H1 (cell line): ENCODE data around the gene PES1. TPM values are rescaled to one million over a fixed set of nuclear protein-coding genes. Genes with fewer than 3 reads are reported as not detected.
A peak's percentile ranks its signal among the peaks of the same experiment; 100 is the strongest.

Experiments
- CTCF ChIA-PET: fragments of 300-600 bp; sonication (Branson Sonifier 250); formaldehyde crosslinking; loops from one replicate; lab custom pipeline; 2021; ENCODE audit not compliant: partially characterized antibody; lab: Charles Lee
- POLR2A ChIA-PET: fragments of 300-600 bp; sonication (Branson Sonifier 250); formaldehyde crosslinking; loops from one replicate; lab custom pipeline; 2021; ENCODE audit warnings: inconsistent platforms; ENCODE audit not compliant: partially characterized antibody; lab: Charles Lee
- DNase-seq, 2 experiments: peaks; one replicate each; pipeline versions ENCODE4 v3.0.0 to v3.0.0-alpha.2; 2010 to 2022; ENCODE audit warnings: low spot score in 2 of 2, low read depth in 1 of 2, mixed read lengths in 1 of 2
- FAIRE-seq: peaks from 2 replicates; lab custom pipeline; 2011; peaks lifted over from hg19 to GRCh38; lab: Jason Lieb, UNC
- H2AFZ ChIP-seq: 2 replicates; pipeline ENCODE4 v1.8.1; 2012; ENCODE audit warnings: low read length, inconsistent platforms
- H2AK5ac ChIP-seq: 2 replicates; pipeline ENCODE4 v1.6.1; 2013; ENCODE audit warnings: low read depth, low read length
- H2BK120ac ChIP-seq: replicated peaks from 2 replicates; pipeline ENCODE3; 2013; ENCODE audit warnings: low read depth, low read length, inconsistent platforms
- H2BK12ac ChIP-seq: 2 replicates; pipeline ENCODE4 v1.6.1; 2013; ENCODE audit warnings: low read depth, low read length
- H2BK15ac ChIP-seq: 2 replicates; pipeline ENCODE4 v1.6.1; 2013; ENCODE audit warnings: low read length
- H2BK20ac ChIP-seq: 2 replicates; pipeline ENCODE4 v1.6.1; 2013; ENCODE audit warnings: low read length
- H2BK5ac ChIP-seq: 2 replicates; pipeline ENCODE4 v1.6.1; 2013; ENCODE audit warnings: low read depth, low read length
- H3K14ac ChIP-seq: 2 replicates; pipeline ENCODE4 v1.6.1; 2013; ENCODE audit warnings: inconsistent platforms; ENCODE audit not compliant: insufficient read length
- H3K18ac ChIP-seq: 2 replicates; pipeline ENCODE4 v1.6.1; 2013; ENCODE audit warnings: low read length; ENCODE audit errors: extremely low read depth
- H3K23ac ChIP-seq: 2 replicates; pipeline ENCODE4 v1.6.1; 2013; ENCODE audit warnings: inconsistent platforms; ENCODE audit not compliant: insufficient read length
- H3K23me2 ChIP-seq: 2 replicates; pipeline ENCODE4 v1.6.1; 2013; ENCODE audit warnings: low read depth, low read length
- H3K27ac ChIP-seq: 2 replicates; pipeline ENCODE4 v1.6.1; 2011; ENCODE audit warnings: low read depth, low read length, inconsistent platforms
- H3K27me3 ChIP-seq, 4 experiments: replicated peaks in 1 of 4; 1 replicate in 1 of 4; 2 replicates in 3 of 4; pipeline versions ENCODE4 v1.6.1 to v1.8.1; 2011 to 2013; ENCODE audit warnings: low read length in 3 of 4, mild to moderate bottlenecking in 3 of 4, inconsistent platforms in 2 of 4, mixed read lengths in 2 of 4, moderate library complexity in 1 of 4; ENCODE audit not compliant: control insufficient read depth in 3 of 4, insufficient read depth in 3 of 4; ENCODE audit errors: extremely low read depth in 1 of 4
- H3K36me3 ChIP-seq, 4 experiments: 2 replicates each; pipeline versions ENCODE4 v1.6.1 to v1.8.1; 2011 to 2013; ENCODE audit warnings: mild to moderate bottlenecking in 4 of 4, low read length in 3 of 4, moderate library complexity in 2 of 4, control low read depth in 1 of 4, inconsistent platforms in 1 of 4; ENCODE audit not compliant: insufficient read depth in 4 of 4, control insufficient read depth in 2 of 4
- H3K4ac ChIP-seq: replicated peaks from 2 replicates; pipeline ENCODE3; 2013; ENCODE audit warnings: low read length, low read depth, mixed read lengths, inconsistent platforms; ENCODE audit not compliant: insufficient read length
- H3K4me1 ChIP-seq, 4 experiments: replicated peaks in 1 of 4; 1 replicate in 1 of 4; 2 replicates in 3 of 4; pipeline versions ENCODE4 v1.6.1 to v1.8.1; 2011 to 2013; ENCODE audit warnings: low read length in 3 of 4, inconsistent platforms in 2 of 4, mixed read lengths in 1 of 4; ENCODE audit not compliant: insufficient read depth in 4 of 4, control insufficient read depth in 3 of 4
- H3K4me2 ChIP-seq, 2 experiments: 2 replicates each; pipeline versions ENCODE4 v1.6.1 to v1.8.1; 2011 to 2013; ENCODE audit warnings: low read depth in 2 of 2, low read length in 2 of 2, control low read depth in 1 of 2, inconsistent platforms in 1 of 2, mild to moderate bottlenecking in 1 of 2; ENCODE audit not compliant: insufficient read depth in 1 of 2
- H3K4me3 ChIP-seq, 4 experiments: fragments of 200-600, 300-600 bp in 1 of 4; sonication (generic), shearing (Covaris generic), sonication (Bioruptor Twin) in 1 of 4; 2 replicates each; pipeline versions ENCODE4 v1.5.1 to v1.8.1; 2011 to 2016; ENCODE audit warnings: low read length in 4 of 4, low read depth in 3 of 4, control low read depth in 2 of 4, inconsistent platforms in 2 of 4, mild to moderate bottlenecking in 2 of 4, mixed read lengths in 1 of 4, moderate library complexity in 1 of 4; ENCODE audit not compliant: insufficient read depth in 2 of 4; ENCODE audit errors: extremely low read depth in 1 of 4
- H3K56ac ChIP-seq: replicated peaks from 2 replicates; pipeline ENCODE3; 2013; ENCODE audit warnings: low read depth, mild to moderate bottlenecking, mixed read lengths, low read length, inconsistent platforms; ENCODE audit not compliant: insufficient read length
- H3K79me1 ChIP-seq: 2 replicates; pipeline ENCODE4 v1.6.1; 2013; ENCODE audit warnings: low read depth, low read length, control low read depth
- H3K79me2 ChIP-seq, 2 experiments: 2 replicates each; pipeline versions ENCODE4 v1.6.1 to v1.8.1; 2012 to 2013; ENCODE audit warnings: low read length in 2 of 2, mild to moderate bottlenecking in 2 of 2, inconsistent platforms in 1 of 2; ENCODE audit not compliant: insufficient read depth in 2 of 2, control insufficient read depth in 1 of 2
- H3K9ac ChIP-seq, 4 experiments: replicated peaks in 1 of 4; 1 replicate in 1 of 4; 2 replicates in 3 of 4; pipeline versions ENCODE4 v1.6.1 to v1.8.1; 2011 to 2013; ENCODE audit warnings: low read depth in 3 of 4, low read length in 3 of 4, control low read depth in 2 of 4, mild to moderate bottlenecking in 2 of 4, moderate library complexity in 2 of 4, inconsistent platforms in 1 of 4; ENCODE audit errors: extremely low read depth in 1 of 4
- H3K9me3 ChIP-seq, 2 experiments: 2 replicates each; pipeline versions ENCODE4 v1.6.1 to v1.8.1; 2012 to 2013; ENCODE audit warnings: mild to moderate bottlenecking in 2 of 2, moderate library complexity in 2 of 2, control low read depth in 1 of 2, inconsistent platforms in 1 of 2, low read depth in 1 of 2, low read length in 1 of 2, mixed read lengths in 1 of 2; ENCODE audit not compliant: insufficient read depth in 2 of 2
- H4K20me1 ChIP-seq, 2 experiments: replicated peaks in 1 of 2; 2 replicates each; pipeline versions ENCODE3 to v1.8.1; 2011 to 2013; ENCODE audit warnings: inconsistent platforms in 2 of 2, low read length in 2 of 2, mild to moderate bottlenecking in 1 of 2; ENCODE audit not compliant: insufficient read depth in 2 of 2, control insufficient read depth in 1 of 2
- H4K5ac ChIP-seq: 2 replicates; pipeline ENCODE4 v1.6.1; 2013; ENCODE audit warnings: low read length, low read depth, mixed read lengths, inconsistent platforms; ENCODE audit not compliant: insufficient read length
- H4K8ac ChIP-seq: 2 replicates; pipeline ENCODE4 v1.8.0; 2013; ENCODE audit warnings: mild to moderate bottlenecking, moderate library complexity, low read length, inconsistent platforms; ENCODE audit not compliant: insufficient read depth; ENCODE audit errors: extremely low read depth
- H4K91ac ChIP-seq: replicated peaks from 2 replicates; pipeline ENCODE3; 2013; ENCODE audit warnings: low read length, mixed read lengths, inconsistent platforms; ENCODE audit not compliant: insufficient read length
- BRCA1 ChIP-seq: IDR thresholded peaks from 2 replicates; pipeline ENCODE4 v1.6.1; 2012; ENCODE audit warnings: low read depth, low read length, improper control_type of control experiment
- CBX5 ChIP-seq: fragments of 300-800, 300-1000 bp; sonication (generic); IDR thresholded peaks from 2 replicates; pipeline ENCODE4 v1.7.1; 2016; ENCODE audit warnings: antibody characterized with exemption, low read length, low read depth
- CEBPB ChIP-seq: IDR thresholded peaks from 2 replicates; pipeline ENCODE4 v1.6.1; 2012; ENCODE audit warnings: low read depth, low read length
- CREB1 ChIP-seq: IDR thresholded peaks from 2 replicates; pipeline ENCODE4 v1.6.1; 2012; ENCODE audit warnings: inconsistent platforms
- JUND ChIP-seq: IDR thresholded peaks from 2 replicates; pipeline ENCODE4 v1.6.1; 2011; ENCODE audit warnings: mild to moderate bottlenecking, improper control_type of control experiment, low read length
- POLR2AphosphoS5 ChIP-seq: IDR thresholded peaks from 2 replicates; pipeline ENCODE4 v1.6.1; 2011; ENCODE audit warnings: low read depth, low read length
- RAD21 ChIP-seq, 2 experiments: IDR thresholded peaks in 1 of 2; conservative IDR thresholded peaks in 1 of 2; 2 replicates each; pipeline ENCODE4 v1.6.1; 2011; ENCODE audit warnings: low read depth in 2 of 2, low read length in 2 of 2, improper control_type of control experiment in 1 of 2, inconsistent platforms in 1 of 2, mild to moderate bottlenecking in 1 of 2, moderate library complexity in 1 of 2
- RFX5 ChIP-seq: IDR thresholded peaks from 2 replicates; pipeline ENCODE4 v1.6.1; 2011; ENCODE audit warnings: low read depth, low read length, improper control_type of control experiment, borderline replicate concordance
- SIN3A ChIP-seq, 2 experiments: IDR thresholded peaks in 1 of 2; conservative IDR thresholded peaks in 1 of 2; 2 replicates each; pipeline ENCODE4 v1.6.1; 2011 to 2012; ENCODE audit warnings: low read length in 2 of 2, improper control_type of control experiment in 1 of 2, low read depth in 1 of 2, mild to moderate bottlenecking in 1 of 2
- SP1 ChIP-seq: IDR thresholded peaks from 2 replicates; pipeline ENCODE4 v1.6.1; 2011; ENCODE audit warnings: low read depth, low read length
- TAF7 ChIP-seq: optimal IDR thresholded peaks from 2 replicates; pipeline ENCODE3; 2011; ENCODE audit warnings: low read depth, mild to moderate bottlenecking, inconsistent platforms, low read length, moderate library complexity, borderline replicate concordance
- TBP ChIP-seq: IDR thresholded peaks from 2 replicates; pipeline ENCODE4 v1.6.1; 2011; ENCODE audit warnings: low read depth, low read length, improper control_type of control experiment
- WGBS, 2 experiments: shearing (Covaris generic) in 1 of 2; methylation state at CpG; one replicate each; pipeline versions ENCODE4 v1.1.6 to v1.1.7; 2013 to 2015; ENCODE audit warnings: low lambda C conversion rate in 2 of 2, mixed read lengths in 2 of 2, inconsistent platforms in 1 of 2, low coverage in 1 of 2, missing lambda C conversion rate in 1 of 2; ENCODE audit not compliant: insufficient replicate concordance in 2 of 2, insufficient coverage in 1 of 2, insufficient read length in 1 of 2; ENCODE audit errors: extremely low coverage in 1 of 2, missing lambda C conversion rate in 1 of 2; 5-methylcytosine and 5-hydroxymethylcytosine counted together
- polyA plus RNA-seq, 7 experiments: library from polyadenylated mRNA; depleted of rRNA in 3 of 7; stranded (reverse) in 5 of 7; unstranded in 2 of 7; fragments of >200 nt in 5 of 7; fragments of 200-250 nt in 2 of 7; gene quantifications; 1 replicate in 5 of 7; 2 replicates in 1 of 7; 4 replicates in 1 of 7; pipeline versions ENCODE4 v1.2.1 to v1.2.3, GENCODE V29; 2011 to 2013; ENCODE audit warnings: missing spikeins in 2 of 7, mixed read lengths in 2 of 7
- total RNA-seq: library from RNA; stranded (reverse); fragmentation: NEBNext Ultra II Directional; extraction: Animal tissue kit (Norgen Biotek cat#: 25700); gene quantifications from 2 replicates; pipeline ENCODE4 v1.2.1, GENCODE V29; 2021
- TF ChIP-seq, protein P1 (sequence below): IDR thresholded peaks from 2 replicates; pipeline ENCODE4 v1.6.1; 2011; ENCODE audit warnings: low read length, improper control_type of control experiment

Gene PES1
- total and polyA plus RNA-seq, 2 of the 8 experiments (the other 6 are each of a cell fraction or from before 2014, with no cell fraction given) = 121 to 191 TPM

DNA sequence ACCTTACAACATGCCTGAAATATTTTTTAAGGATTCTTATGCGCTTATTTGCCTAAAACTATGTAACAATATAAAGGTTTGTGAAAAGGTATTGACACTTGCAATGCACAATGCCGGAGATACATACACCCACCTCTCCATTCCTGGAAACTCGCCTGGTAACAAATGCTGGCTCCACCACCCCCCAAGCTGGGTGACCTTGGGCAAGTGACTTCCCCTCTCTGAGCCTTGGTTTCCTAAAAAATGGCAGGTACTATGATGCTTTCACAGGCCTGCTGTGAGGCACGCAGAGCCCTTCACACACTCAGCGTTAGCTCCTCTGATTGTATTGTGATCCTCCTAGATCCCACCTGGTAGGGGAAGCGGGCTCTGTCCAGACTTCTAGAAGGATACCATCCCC, 19.5 kb downstream of the PES1 start:
- Histone ChIP-seq H4K20me1 (peaks cover 0 to 8% of the 10 kb centered on the region in 2 experiments), H3K79me1 (peaks cover 3% of the 10 kb centered on the region), H3K27me3 (no peaks in the 10 kb centered on the region), H2AFZ (no peak overlapping the region), H3K4me3 (no peak overlapping the region), H3K9me3 (no peaks in the 10 kb centered on the region), H2BK120ac (no peak overlapping the region), H2AK5ac (no peak overlapping the region), H3K23me2 (peaks cover 10% of the 10 kb centered on the region; the same call in 1 of the 2 replicates), H4K91ac (no peak overlapping the region), H3K4me1 (peaks cover 0 to 15% (median 6%) of the 10 kb centered on the region in 4 experiments; a peak in 6 of 7 replicates), H2BK5ac (no peak overlapping the region), H3K36me3 (peaks cover 7 to 16% (median 12%) of the 10 kb centered on the region in 4 experiments; a peak in 6 of 8 replicates), H3K56ac (no peak overlapping the region), H2BK15ac (0 out of 2 replicates have a peak overlapping the region, but pooled peaks have one; percentile 31), H3K18ac (no peak overlapping the region), H3K79me2 (no peaks in the 10 kb centered on the region; a peak in 1 of 4 replicates), H3K27ac (no peak overlapping the region), H4K8ac (no peak overlapping the region), H3K14ac (no peak overlapping the region), H2BK20ac (no peak overlapping the region), H3K4ac (no peak overlapping the region), H3K4me2 (no peak overlapping the region), H2BK12ac (no peak overlapping the region), H3K23ac (no peak overlapping the region), H4K5ac (no peak overlapping the region), H3K9ac (no peak overlapping the region)
- CTCF ChIA-PET = interaction anchor here (1.0 to 3.4 kb wide), 8 partner anchors 9 to 163 kb away, joined by 3 to 12 read pairs (median 6); no protein-coding TSS in a partner anchor
- WGBS, 2 experiments = 92% methylated on average over 6 of the region's 6 CpGs; no CpG with 5 or more reads in 1 of the 2 experiments
- DNase-seq (no peak), FAIRE-seq (no peak)
- POLR2A ChIA-PET = interaction anchor here (1.7 kb wide), 1 partner anchor 10 kb away, joined by 7 read pairs; no protein-coding TSS in a partner anchor
- no peak for TF ChIP-seq CREB1
- no peak for TF ChIP-seq TBP
- TF ChIP-seq BRCA1 = no peak
- TF ChIP-seq JUND = no peak
- TF ChIP-seq CEBPB = no peak
- TF ChIP-seq POLR2AphosphoS5 = no peak
- TF ChIP-seq, protein P1, sequence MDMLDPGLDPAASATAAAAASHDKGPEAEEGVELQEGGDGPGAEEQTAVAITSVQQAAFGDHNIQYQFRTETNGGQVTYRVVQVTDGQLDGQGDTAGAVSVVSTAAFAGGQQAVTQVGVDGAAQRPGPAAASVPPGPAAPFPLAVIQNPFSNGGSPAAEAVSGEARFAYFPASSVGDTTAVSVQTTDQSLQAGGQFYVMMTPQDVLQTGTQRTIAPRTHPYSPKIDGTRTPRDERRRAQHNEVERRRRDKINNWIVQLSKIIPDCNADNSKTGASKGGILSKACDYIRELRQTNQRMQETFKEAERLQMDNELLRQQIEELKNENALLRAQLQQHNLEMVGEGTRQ = no peak
- TF ChIP-seq TAF7 = no peak
- TF ChIP-seq RFX5 = no peak
- TF ChIP-seq RAD21 (IDR thresholded peaks at IDR 0.05 in 1 of 2, conservative IDR thresholded peaks at IDR 0.05 in 1 of 2; ENCODE audit: low read depth in 2 of 2, low read length in 2 of 2) = no peak
- TF ChIP-seq SP1 = no peak
- TF ChIP-seq CBX5 = no peak
- TF ChIP-seq SIN3A (conservative IDR thresholded peaks at IDR 0.05 in 1 of 2, IDR thresholded peaks at IDR 0.05 in 1 of 2; ENCODE audit: low read depth in 1 of 2, low read length in 2 of 2) = no peak
